HG03520 (cell line): Measurements from ENCODE around the gene DISP1.

Source experiments
- ATAC-seq: cut with Tn5 transposase; IDR thresholded peaks from one replicate; pipeline ENCODE4 v1.9.1; 2021; ENCODE audit warnings: mild to moderate bottlenecking, moderate library complexity; ENCODE audit not compliant: unreplicated experiment

DISP1 gene

DNA sequence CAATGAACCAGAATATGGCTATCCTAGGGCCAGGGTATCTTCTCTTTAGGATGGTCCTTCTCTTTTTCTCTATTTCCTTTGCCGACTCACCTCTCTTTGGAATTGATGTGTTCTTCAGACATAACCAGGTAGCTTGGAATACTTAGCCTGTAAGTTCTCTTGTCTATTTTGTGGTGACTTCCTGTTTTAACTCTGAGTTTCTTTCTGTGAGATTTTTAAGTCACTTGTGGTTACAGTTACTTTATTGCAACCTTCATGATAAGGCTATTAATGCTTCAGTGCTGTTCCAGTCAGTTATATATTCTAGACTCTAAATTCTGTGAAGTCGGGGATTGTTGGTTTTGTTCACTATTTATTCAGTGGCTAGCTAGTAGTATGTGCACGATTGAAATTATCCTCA, 46.2 kb downstream of the DISP1 start:
- no peak for ATAC-seq
